Hepatocyte (in vitro differentiated cells): ENCODE results near the gene C4orf50. TPM values are rescaled to one million over a fixed set of nuclear protein-coding genes. Genes with fewer than 3 reads are reported as not detected.

Source experiments
- DNase-seq: peaks from one replicate; pipeline ENCODE4 v3.0.0-alpha.2; 2016; ENCODE audit warnings: low spot score
- H2AFZ ChIP-seq: fragments of 200-600 bp; sonication (generic); 2 replicates; pipeline ENCODE4 v1.6.0; 2016; ENCODE audit warnings: antibody characterized with exemption, mild to moderate bottlenecking
- H3K27ac ChIP-seq: fragments of 200-600 bp; sonication (generic); 2 replicates; pipeline ENCODE4 v1.5.1; 2016; ENCODE audit warnings: mild to moderate bottlenecking
- H3K27me3 ChIP-seq: fragments of 200-600 bp; sonication (generic); 2 replicates; pipeline ENCODE4 v1.6.1; 2016
- H3K36me3 ChIP-seq: fragments of 200-600 bp; sonication (generic); replicated peaks from 2 replicates; pipeline ENCODE4 v1.5.1; 2016; ENCODE audit warnings: low read depth; ENCODE audit not compliant: insufficient read depth
- H3K4me1 ChIP-seq: fragments of 200-600 bp; sonication (generic); 2 replicates; pipeline ENCODE4 v1.5.1; 2016; ENCODE audit warnings: mild to moderate bottlenecking, moderate library complexity; ENCODE audit not compliant: insufficient read depth
- H3K4me2 ChIP-seq: fragments of 200-600 bp; sonication (generic); 2 replicates; pipeline ENCODE4 v1.6.0; 2016
- H3K4me3 ChIP-seq: fragments of 200-600 bp; sonication (generic); 2 replicates; pipeline ENCODE4 v1.5.1; 2016; ENCODE audit warnings: mild to moderate bottlenecking
- H3K79me2 ChIP-seq: fragments of 200-600 bp; sonication (generic); 2 replicates; pipeline ENCODE4 v1.6.0; 2017; ENCODE audit warnings: mild to moderate bottlenecking
- H3K9me2 ChIP-seq: fragments of 200-600 bp; sonication (generic); replicated peaks from 2 replicates; pipeline ENCODE4 v1.6.0; 2017; ENCODE audit warnings: mild to moderate bottlenecking; ENCODE audit not compliant: insufficient read depth
- H3K9me3 ChIP-seq: fragments of 200-600 bp; sonication (generic); 2 replicates; pipeline ENCODE4 v1.5.1; 2016; ENCODE audit warnings: low read depth, mild to moderate bottlenecking
- H4K20me1 ChIP-seq: fragments of 200-600 bp; sonication (generic); 2 replicates; pipeline ENCODE4 v1.6.0; 2016; ENCODE audit warnings: mild to moderate bottlenecking; ENCODE audit not compliant: insufficient read depth, poor library complexity, severe bottlenecking
- EZH2 ChIP-seq: fragments of 200-600 bp; sonication (generic); IDR thresholded peaks from 2 replicates; pipeline ENCODE4 v1.6.1; 2016; ENCODE audit warnings: antibody characterized with exemption, mild to moderate bottlenecking, borderline replicate concordance
- EZH2phosphoT487 ChIP-seq: fragments of 200-600 bp; sonication (generic); IDR thresholded peaks from one replicate; pipeline ENCODE4 v1.6.1; 2018; ENCODE audit warnings: antibody characterized with exemption, mild to moderate bottlenecking, low read depth, moderate library complexity; ENCODE audit not compliant: unreplicated experiment, severe bottlenecking
- WGBS: methylation state at CpG from one replicate; pipeline ENCODE4 v1.1.6; 2016; ENCODE audit warnings: low lambda C conversion rate; ENCODE audit errors: missing lambda C conversion rate; 5-methylcytosine and 5-hydroxymethylcytosine counted together
- polyA plus RNA-seq: library from polyadenylated mRNA; unstranded; fragments of >200 nt; fragmentation: Nextera tagmentation; extraction: Ambion mirVana; gene quantifications from 2 replicates; pipeline ENCODE4 v1.2.1, GENCODE V29; 2016
- total RNA-seq: library from RNA; depleted of rRNA; stranded (reverse); fragments of >200 nt; gene quantifications from 2 replicates; pipeline ENCODE4 v1.2.3, GENCODE V29; 2014
- TF ChIP-seq, protein P1 (sequence below): fragments of 200-600 bp; sonication (generic); IDR thresholded peaks from 2 replicates; pipeline ENCODE4 v1.5.1; 2016; ENCODE audit warnings: antibody characterized with exemption, mild to moderate bottlenecking; ENCODE audit not compliant: poor library complexity

The C4orf50 gene
- total and polyA plus RNA-seq, 2 experiments from 2014 or later = not detected

DNA sequence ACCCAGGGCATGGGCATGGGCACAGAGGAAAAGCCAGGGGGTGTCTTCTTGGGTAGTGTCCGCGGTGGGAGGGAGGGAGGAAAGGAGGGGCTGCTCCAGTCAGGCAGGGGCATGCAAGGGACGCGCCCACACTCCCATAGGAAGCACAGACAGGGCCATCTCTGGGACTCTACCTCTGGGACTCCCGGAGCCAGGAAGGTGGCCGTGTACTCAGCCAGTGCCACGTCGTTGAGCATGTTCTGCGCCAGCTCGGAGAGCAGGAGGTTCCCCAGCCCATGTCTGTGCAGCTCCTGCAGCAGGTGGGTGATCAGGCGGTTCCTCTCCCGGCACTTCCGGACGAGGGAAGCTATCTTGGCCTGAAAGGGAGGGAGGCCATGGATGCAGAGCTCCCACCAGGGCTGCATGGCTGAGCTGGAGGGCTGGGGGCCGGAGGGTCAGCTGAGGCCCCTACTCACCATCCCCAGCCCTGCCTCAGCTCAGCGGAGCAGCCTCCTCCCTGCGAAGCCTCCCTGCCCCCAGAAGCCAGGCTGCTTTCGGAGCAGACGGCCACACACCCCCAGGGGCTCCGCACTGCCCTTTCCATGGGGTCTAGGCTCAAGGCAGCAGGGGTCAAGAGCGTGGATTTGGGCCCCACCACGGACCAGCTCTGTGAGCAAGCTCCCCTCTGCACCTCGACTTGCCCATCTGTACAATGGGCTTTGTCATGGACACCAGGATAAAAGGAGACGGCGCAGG is 44.6 kb downstream of the C4orf50 start:
- DNase-seq = no peak

DNA sequence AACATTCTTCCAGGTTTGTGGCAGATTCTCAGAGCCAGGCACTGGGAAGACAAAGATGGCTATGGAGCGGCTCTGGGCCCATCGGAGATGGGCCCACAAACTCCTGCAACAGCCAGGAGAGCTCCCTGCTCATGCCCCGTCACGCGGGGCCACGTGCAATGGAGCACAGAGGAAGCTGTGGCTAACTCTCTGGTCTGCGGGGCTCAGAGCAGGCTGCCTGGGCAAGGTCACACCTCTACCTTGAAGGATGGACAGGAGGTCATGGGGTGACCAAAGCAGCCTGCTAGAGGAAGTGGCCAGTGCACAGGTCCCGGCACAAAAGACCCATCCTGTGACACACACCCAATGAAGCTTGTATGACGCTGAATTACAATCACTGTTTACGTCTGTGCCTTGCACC is 45.2 kb downstream of the C4orf50 start:
- Histone ChIP-seq H3K4me1 (no peaks in the 10 kb centered on the region), H3K4me3 (no peak overlapping the region), H3K9me3 (no peaks in the 10 kb centered on the region), H3K4me2 (no peak overlapping the region), H2AFZ (no peak overlapping the region), H3K27me3 (peaks cover 13% of the 10 kb centered on the region), H3K36me3 (no peaks in the 10 kb centered on the region), H3K27ac (no peak overlapping the region), H3K9me2 (no peaks in the 10 kb centered on the region), H3K79me2 (no peaks in the 10 kb centered on the region), H4K20me1 (no peaks in the 10 kb centered on the region)
- no peak for DNase-seq
- 80% methylated on average over 10 of the region's 10 CpGs for WGBS
- TF ChIP-seq EZH2phosphoT487 (no peak), EZH2 (no peak)
- TF ChIP-seq, protein P1, sequence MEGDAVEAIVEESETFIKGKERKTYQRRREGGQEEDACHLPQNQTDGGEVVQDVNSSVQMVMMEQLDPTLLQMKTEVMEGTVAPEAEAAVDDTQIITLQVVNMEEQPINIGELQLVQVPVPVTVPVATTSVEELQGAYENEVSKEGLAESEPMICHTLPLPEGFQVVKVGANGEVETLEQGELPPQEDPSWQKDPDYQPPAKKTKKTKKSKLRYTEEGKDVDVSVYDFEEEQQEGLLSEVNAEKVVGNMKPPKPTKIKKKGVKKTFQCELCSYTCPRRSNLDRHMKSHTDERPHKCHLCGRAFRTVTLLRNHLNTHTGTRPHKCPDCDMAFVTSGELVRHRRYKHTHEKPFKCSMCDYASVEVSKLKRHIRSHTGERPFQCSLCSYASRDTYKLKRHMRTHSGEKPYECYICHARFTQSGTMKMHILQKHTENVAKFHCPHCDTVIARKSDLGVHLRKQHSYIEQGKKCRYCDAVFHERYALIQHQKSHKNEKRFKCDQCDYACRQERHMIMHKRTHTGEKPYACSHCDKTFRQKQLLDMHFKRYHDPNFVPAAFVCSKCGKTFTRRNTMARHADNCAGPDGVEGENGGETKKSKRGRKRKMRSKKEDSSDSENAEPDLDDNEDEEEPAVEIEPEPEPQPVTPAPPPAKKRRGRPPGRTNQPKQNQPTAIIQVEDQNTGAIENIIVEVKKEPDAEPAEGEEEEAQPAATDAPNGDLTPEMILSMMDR = no peak

More for the DNA sequence above, 44.6 kb downstream of the C4orf50 start:
- 92% methylated on average over 25 of the region's 25 CpGs for WGBS
- Histone ChIP-seq H3K9me3 (no peaks in the 10 kb centered on the region), H3K4me3 (no peak overlapping the region), H3K27me3 (peaks cover 20% of the 10 kb centered on the region), H3K4me2 (no peak overlapping the region), H4K20me1 (no peaks in the 10 kb centered on the region), H3K36me3 (no peaks in the 10 kb centered on the region), H3K79me2 (no peaks in the 10 kb centered on the region), H2AFZ (no peak overlapping the region), H3K27ac (no peak overlapping the region), H3K4me1 (no peaks in the 10 kb centered on the region), H3K9me2 (no peaks in the 10 kb centered on the region)
- TF ChIP-seq EZH2phosphoT487 = no peak

GRCh38 chr4:5972571-5972970 is 45.7 kb downstream of the C4orf50 start:
- H3K79me2 ChIP-seq = no peaks in the 10 kb centered on the region
- TF ChIP-seq, protein P1 = no peak
- no peak for TF ChIP-seq EZH2
- no peak for TF ChIP-seq EZH2phosphoT487
- peaks cover 9% of the 10 kb centered on the region for H3K27me3 ChIP-seq
- no peak overlapping the region for H3K27ac ChIP-seq
- H4K20me1 ChIP-seq = no peaks in the 10 kb centered on the region
- H3K9me2 ChIP-seq = no peaks in the 10 kb centered on the region
- no peak overlapping the region for H3K4me2 ChIP-seq
- H3K4me3 ChIP-seq = no peak overlapping the region
- no peaks in the 10 kb centered on the region for H3K9me3 ChIP-seq
- H3K4me1 ChIP-seq = no peaks in the 10 kb centered on the region
- DNase-seq = no peak
- WGBS = 93% methylated on average over 11 of the region's 11 CpGs
- no peaks in the 10 kb centered on the region for H3K36me3 ChIP-seq
- no peak overlapping the region for H2AFZ ChIP-seq

DNA sequence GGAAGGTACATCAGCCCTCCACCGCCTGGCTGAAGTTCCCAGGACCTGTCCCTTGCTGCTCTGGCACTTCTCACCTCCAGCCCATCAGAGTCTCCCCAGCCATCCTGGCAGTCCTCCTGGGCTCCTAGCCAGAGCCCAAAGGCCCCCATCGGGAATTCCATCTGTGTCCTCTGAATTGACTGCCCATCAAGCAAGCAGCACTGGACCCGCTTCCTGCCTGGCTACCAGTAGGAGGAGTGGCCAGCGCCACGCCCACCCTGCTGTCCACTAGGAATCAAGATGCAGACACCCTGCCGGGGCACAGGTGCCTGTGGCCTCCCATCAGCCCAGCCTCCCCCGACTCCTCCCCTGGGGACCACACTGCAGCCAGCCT is 47.2 kb downstream of the C4orf50 start:
- Histone ChIP-seq H4K20me1 (no peaks in the 10 kb centered on the region), H3K4me3 (no peak overlapping the region), H3K27ac (no peak overlapping the region), H3K4me1 (no peaks in the 10 kb centered on the region), H3K36me3 (no peaks in the 10 kb centered on the region), H3K9me3 (no peaks in the 10 kb centered on the region), H2AFZ (no peak overlapping the region), H3K27me3 (no peaks in the 10 kb centered on the region), H3K4me2 (no peak overlapping the region), H3K79me2 (no peaks in the 10 kb centered on the region), H3K9me2 (no peaks in the 10 kb centered on the region)
- DNase-seq = no peak
- 71% methylated on average over 7 of the region's 7 CpGs for WGBS
- TF ChIP-seq EZH2phosphoT487 (no peak), EZH2 (no peak)
- TF ChIP-seq, protein P1 = no peak
